ENCODE data around the gene ZBTB39.

ZBTB39 gene

GRCh38 chr12:56948881-56949280 is 57.5 kb downstream of the ZBTB39 start:
- no peak overlapping the region for H3K4me3 ChIP-seq (ENCODE audit: low read length)
- TF ChIP-seq CTCF (conservative IDR thresholded peaks at IDR 0.05; ENCODE audit: low read length), result no peak
- no peak for DNase-seq (ENCODE audit: low read depth)

Data from AG10803 (cell line).